ENCODE measurements around the gene STING1.
"Not testable (repeated sequence)": the region's sequence is repeated elsewhere in the genome, so short reads cannot be mapped to it uniquely, and the experiment has no call there.

The STING1 gene

GRCh38 chr5:139461698-139462097, 20.9 kb downstream of the STING1 start:
- no peak for DNase-seq

- no peak for DNase-seq
Measured at GRCh38 chr5:139461176-139461575, 21.4 kb downstream of the STING1 start.

- DNase-seq = no peak
Measured at GRCh38 chr5:139460455-139460854, 22.1 kb downstream of the STING1 start.

GRCh38 chr5:139459451-139459934, 23.1 kb downstream of the STING1 start:
- DNase-seq = no peak

- no peak for DNase-seq
Measured at GRCh38 chr5:139458580-139459407, 23.8 kb downstream of the STING1 start.

GRCh38 chr5:139457653-139458306, 24.8 kb downstream of the STING1 start:
- no peak for DNase-seq

- DNase-seq = no peak
Measured at GRCh38 chr5:139457241-139457640, 25.3 kb downstream of the STING1 start.

GRCh38 chr5:139456776-139457175, 25.8 kb downstream of the STING1 start:
- DNase-seq = no peak

- DNase-seq = no peak
Measured at GRCh38 chr5:139454568-139455290, 27.8 kb downstream of the STING1 start.

- no peak for DNase-seq
Measured at GRCh38 chr5:139453683-139454567, 28.6 kb downstream of the STING1 start.

GRCh38 chr5:139451878-139452660, 30.5 kb downstream of the STING1 start:
- DNase-seq = no peak

GRCh38 chr5:139451176-139451575, 31.4 kb downstream of the STING1 start:
- DNase-seq = no peak

- DNase-seq = no peak
Measured at GRCh38 chr5:139446956-139447779, 35.4 kb downstream of the STING1 start.

GRCh38 chr5:139445325-139446170, 37.0 kb downstream of the STING1 start:
- DNase-seq = no peak

- DNase-seq = peak; percentile 55
Measured at GRCh38 chr5:139443831-139444453, 38.6 kb downstream of the STING1 start.

- DNase-seq = not testable (repeated sequence)
Measured at GRCh38 chr5:139440416-139440815, 42.1 kb downstream of the STING1 start.

- DNase-seq = peak; percentile 98
Measured at GRCh38 chr5:139439013-139439903, 43.3 kb downstream of the STING1 start, which contains the start of gene DNAJC18. Gene DNAJC18 (minus strand): TSS chr5:139439525. CDS start chr5:139439445, 80 bp downstream.

GRCh38 chr5:139438707-139439012, 43.9 kb downstream of the STING1 start:
- DNase-seq = no peak

All from eye (tissue), 1 donor.